Breast epithelium (tissue), 3 donors: ENCODE data around the gene AGAP2.

ENCODE experiments used
- CTCF ChIP-seq, 3 donors: fragments of 450-650 bp; IDR thresholded peaks; one replicate each; pipeline ENCODE4 v1.5.1; 2016 to 2017; ENCODE audit warnings: antibody characterized with exemption in 3 of 3, mild to moderate bottlenecking in 3 of 3, moderate library complexity in 3 of 3
- POLR2A ChIP-seq: fragments of 450-650 bp; IDR thresholded peaks from one replicate; pipeline ENCODE4 v1.6.1; 2016; ENCODE audit warnings: antibody characterized with exemption, mild to moderate bottlenecking, moderate library complexity

GRCh38 chr12:57758552-57759359 is 20.2 kb upstream of the AGAP2 start:
- TF ChIP-seq POLR2A: no peak
- TF ChIP-seq CTCF (IDR thresholded peaks at IDR 0.05): no peak
